ENCODE measurements around the gene TMEM88.
A peak's percentile ranks its signal among the peaks of the same experiment; 100 is the strongest.

DNA sequence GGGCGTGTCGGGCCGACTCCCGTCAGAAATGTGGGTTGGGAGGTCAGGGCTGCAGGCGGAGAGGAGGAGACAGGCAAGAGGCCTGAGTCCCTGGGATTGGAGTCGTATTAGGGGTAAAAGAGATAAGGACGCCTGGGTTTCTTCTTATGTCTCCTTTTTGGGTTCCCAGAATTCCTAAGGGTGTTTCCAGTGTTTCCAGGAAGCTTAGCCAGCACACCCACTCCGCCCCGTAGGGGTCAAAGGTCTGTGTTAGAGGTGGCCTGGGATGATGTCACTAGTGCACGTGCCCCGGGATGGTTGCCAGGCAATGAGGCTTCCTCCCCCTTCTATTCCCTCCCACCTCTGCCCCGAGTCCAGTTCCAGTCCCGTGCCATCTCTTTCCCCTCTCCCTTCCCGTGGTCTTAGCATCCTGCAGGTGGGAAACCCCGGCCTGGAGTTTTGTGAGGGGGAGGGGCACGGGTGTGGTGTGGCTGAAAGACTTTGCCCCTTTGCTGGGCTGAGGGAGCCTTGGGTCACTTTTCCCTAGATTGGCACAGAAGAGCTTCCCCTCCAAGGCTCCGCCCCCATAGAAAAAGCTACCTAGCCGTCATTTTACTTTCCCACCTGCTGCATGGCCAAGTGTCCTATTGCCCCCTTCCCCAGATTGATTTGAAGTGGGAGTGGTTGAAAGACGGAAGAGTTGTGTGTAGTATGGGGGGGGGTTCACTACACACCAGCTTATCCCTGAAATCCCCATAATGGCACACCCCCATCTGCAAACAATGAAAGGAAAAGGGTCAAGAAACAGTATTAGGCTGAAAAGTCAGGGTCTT, 18.1 kb upstream of the TMEM88 start:
- TF ChIP-seq, protein P1, sequence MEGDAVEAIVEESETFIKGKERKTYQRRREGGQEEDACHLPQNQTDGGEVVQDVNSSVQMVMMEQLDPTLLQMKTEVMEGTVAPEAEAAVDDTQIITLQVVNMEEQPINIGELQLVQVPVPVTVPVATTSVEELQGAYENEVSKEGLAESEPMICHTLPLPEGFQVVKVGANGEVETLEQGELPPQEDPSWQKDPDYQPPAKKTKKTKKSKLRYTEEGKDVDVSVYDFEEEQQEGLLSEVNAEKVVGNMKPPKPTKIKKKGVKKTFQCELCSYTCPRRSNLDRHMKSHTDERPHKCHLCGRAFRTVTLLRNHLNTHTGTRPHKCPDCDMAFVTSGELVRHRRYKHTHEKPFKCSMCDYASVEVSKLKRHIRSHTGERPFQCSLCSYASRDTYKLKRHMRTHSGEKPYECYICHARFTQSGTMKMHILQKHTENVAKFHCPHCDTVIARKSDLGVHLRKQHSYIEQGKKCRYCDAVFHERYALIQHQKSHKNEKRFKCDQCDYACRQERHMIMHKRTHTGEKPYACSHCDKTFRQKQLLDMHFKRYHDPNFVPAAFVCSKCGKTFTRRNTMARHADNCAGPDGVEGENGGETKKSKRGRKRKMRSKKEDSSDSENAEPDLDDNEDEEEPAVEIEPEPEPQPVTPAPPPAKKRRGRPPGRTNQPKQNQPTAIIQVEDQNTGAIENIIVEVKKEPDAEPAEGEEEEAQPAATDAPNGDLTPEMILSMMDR (IDR thresholded peaks at IDR 0.05) = no peak
- peak; percentile 52 to 70 for TF ChIP-seq POLR2AphosphoS5 (IDR thresholded peaks at IDR 0.05; ENCODE audit: insufficient read depth in 1 of 2, low read depth in 1 of 2)
- peak in 1 of 2 donors; percentile 45 for TF ChIP-seq POLR2A (IDR thresholded peaks at IDR 0.05)
